ENCODE measurements around the gene IER3.

The IER3 gene

GRCh38 chr6:30744054-30744805, at the start of gene IER3:
TSS of gene IER3 (minus strand) at chr6:30744547. CDS start at chr6:30744518, 29 bp downstream.
- peak; percentile 77 for DNase-seq

- DNase-seq = peak; percentile 68
Observed at GRCh38 chr6:30793521-30794194, 49.3 kb upstream of the IER3 start.

- no peak for DNase-seq
Observed at GRCh38 chr6:30792786-30793185, 48.4 kb upstream of the IER3 start.

- no peak for DNase-seq
Observed at GRCh38 chr6:30790724-30791383, 46.5 kb upstream of the IER3 start.

- no peak for DNase-seq
Observed at GRCh38 chr6:30789606-30790005, 45.3 kb upstream of the IER3 start.

- peak; percentile 13 for DNase-seq
Observed at GRCh38 chr6:30787954-30788353, 43.6 kb upstream of the IER3 start.

- DNase-seq = no peak
Observed at GRCh38 chr6:30782425-30783014, 38.2 kb upstream of the IER3 start.

- peak; percentile 33 for DNase-seq
Observed at GRCh38 chr6:30781743-30782424, 37.5 kb upstream of the IER3 start.

- DNase-seq = no peak
Observed at GRCh38 chr6:30781395-30781742, 37.0 kb upstream of the IER3 start.

GRCh38 chr6:30780642-30780920, 36.2 kb upstream of the IER3 start:
- no peak for DNase-seq

- no peak for DNase-seq
Observed at GRCh38 chr6:30779850-30780641, 35.7 kb upstream of the IER3 start.

GRCh38 chr6:30778001-30778635, 33.8 kb upstream of the IER3 start:
- no peak for DNase-seq

- DNase-seq = no peak
Observed at GRCh38 chr6:30777155-30777485, 32.8 kb upstream of the IER3 start.

- no peak for DNase-seq
Observed at GRCh38 chr6:30776390-30777154, 32.2 kb upstream of the IER3 start.

- DNase-seq = no peak
Observed at GRCh38 chr6:30775104-30775503, 30.8 kb upstream of the IER3 start.

GRCh38 chr6:30774701-30775100, 30.4 kb upstream of the IER3 start:
- no peak for DNase-seq

GRCh38 chr6:30770592-30770991, 26.2 kb upstream of the IER3 start:
- no peak for DNase-seq

- no peak for DNase-seq
Observed at GRCh38 chr6:30769853-30770524, 25.6 kb upstream of the IER3 start.

GRCh38 chr6:30769088-30769852, 24.9 kb upstream of the IER3 start:
- peak; percentile 75 for DNase-seq

- no peak for DNase-seq
Observed at GRCh38 chr6:30768634-30769087, 24.3 kb upstream of the IER3 start.
